Activated T-cell treated with anti-CD3 and anti-CD28 coated beads, Interleukin-2, amount 50 U/mL, for 72 hours (primary cell): Measurements from ENCODE around the gene DNAH8. TPM values are rescaled to one million over a fixed set of nuclear protein-coding genes. Genes with fewer than 3 reads are reported as not detected.

Source experiments
- ATAC-seq, 2 donors: fragments of 150-1000 bp; cut with Tn5 transposase; replicated peaks in 1 of 2; 2 replicates each; pipeline ENCODE4 v1.10.0; 2021; ENCODE audit warnings: moderate library complexity in 2 of 2, mild to moderate bottlenecking in 1 of 2
- DNase-seq, 2 donors: peaks; one replicate each; pipeline ENCODE4 v3.0.0; 2021 to 2022; ENCODE audit warnings: mixed read lengths in 1 of 2
- H3K27ac Mint-ChIP-seq: one replicate; pipeline ENCODE4 v1.8.0; 2022; ENCODE audit warnings: mild to moderate bottlenecking, moderate library complexity, mixed read lengths
- H3K27me3 Mint-ChIP-seq: one replicate; pipeline ENCODE4 v1.8.0; 2022; ENCODE audit warnings: low read depth, mixed read lengths
- H3K36me3 Mint-ChIP-seq, 2 donors: one replicate each; pipeline ENCODE4 v1.8.0; 2022; ENCODE audit warnings: mixed read lengths in 2 of 2, mild to moderate bottlenecking in 1 of 2; ENCODE audit not compliant: insufficient read depth in 2 of 2
- H3K4me1 Mint-ChIP-seq: one replicate; pipeline ENCODE4 v1.8.0; 2022; ENCODE audit warnings: low read depth, mixed read lengths
- H3K4me3 Mint-ChIP-seq, 2 donors: one replicate each; pipeline ENCODE4 v1.8.0; 2022; ENCODE audit warnings: mild to moderate bottlenecking in 2 of 2, mixed read lengths in 2 of 2, moderate library complexity in 2 of 2
- H3K9me3 Mint-ChIP-seq, 2 donors: one replicate each; pipeline ENCODE4 v1.8.0; 2022; ENCODE audit warnings: mixed read lengths in 2 of 2
- total RNA-seq, 2 donors: library from RNA; stranded (reverse); gene quantifications; one replicate each; pipeline ENCODE4 v1.2.3, GENCODE V29; 2022

Gene DNAH8
- total RNA-seq, 2 donors from 2014 or later = 0.02 to 0.41 TPM

GRCh38 chr6:38730140-38730862 is 15.2 kb downstream of the DNAH8 start:
- Mint-ChIP-seq H3K27me3 (peaks cover 30% of the 10 kb centered on the region), H3K4me1 (peaks cover 13% of the 10 kb centered on the region), H3K36me3 (peaks cover 0 to under 1% of the 10 kb centered on the region in 2 donors), H3K4me3 (no peak overlapping the region), H3K27ac (no peak overlapping the region), H3K9me3 (peaks cover 0 to 1% of the 10 kb centered on the region in 2 donors)
- no peak for DNase-seq
- no peak for ATAC-seq

GRCh38 chr6:38736951-38737350 is 21.8 kb downstream of the DNAH8 start:
- H3K4me3 Mint-ChIP-seq = no peak overlapping the region
- no peaks in the 10 kb centered on the region for H3K4me1 Mint-ChIP-seq
- peaks cover 2 to 3% of the 10 kb centered on the region in 2 donors for H3K36me3 Mint-ChIP-seq
- H3K9me3 Mint-ChIP-seq = peaks cover 0 to 3% of the 10 kb centered on the region in 2 donors
- ATAC-seq (no peak), DNase-seq (no peak)
- peaks cover 52% of the 10 kb centered on the region for H3K27me3 Mint-ChIP-seq
- no peak overlapping the region for H3K27ac Mint-ChIP-seq

GRCh38 chr6:38738261-38738660 is 23.1 kb downstream of the DNAH8 start:
- no peak for DNase-seq
- ATAC-seq = no peak
- Mint-ChIP-seq H3K27me3 (peaks cover 52% of the 10 kb centered on the region), H3K4me1 (no peaks in the 10 kb centered on the region), H3K36me3 (peaks cover 2 to 3% of the 10 kb centered on the region in 2 donors), H3K9me3 (peaks cover 0 to 3% of the 10 kb centered on the region in 2 donors), H3K4me3 (no peak overlapping the region), H3K27ac (no peak overlapping the region)

- Mint-ChIP-seq H3K27me3 (peaks cover 64% of the 10 kb centered on the region), H3K4me3 (no peak overlapping the region)
Measured at GRCh38 chr6:38739532-38739931, 24.4 kb downstream of the DNAH8 start.

GRCh38 chr6:38749473-38749872 is 34.4 kb downstream of the DNAH8 start:
- Mint-ChIP-seq H3K4me3 (no peak overlapping the region), H3K36me3 (no peaks in the 10 kb centered on the region), H3K9me3 (no peaks in the 10 kb centered on the region), H3K27ac (no peak overlapping the region), H3K4me1 (peaks cover 12% of the 10 kb centered on the region), H3K27me3 (peaks cover 38% of the 10 kb centered on the region)
- ATAC-seq = peak; percentile 70 to 81
- DNase-seq = no peak

More at GRCh38 chr6:38739532-38739931, 24.4 kb downstream of the DNAH8 start:
- Mint-ChIP-seq H3K4me1 (no peaks in the 10 kb centered on the region), H3K36me3 (peaks cover 2 to 3% of the 10 kb centered on the region in 2 donors), H3K9me3 (peaks cover 0 to 3% of the 10 kb centered on the region in 2 donors), H3K27ac (peak overlapping the region; percentile 50)
- ATAC-seq (no peak), DNase-seq (no peak)

- H3K36me3 Mint-ChIP-seq = no peaks in the 10 kb centered on the region
- H3K9me3 Mint-ChIP-seq = no peaks in the 10 kb centered on the region
- H3K27ac Mint-ChIP-seq = no peak overlapping the region
- ATAC-seq (peak; percentile 73 to 75), DNase-seq (peak; percentile 15 to 26)
- peaks cover 22% of the 10 kb centered on the region for H3K4me1 Mint-ChIP-seq
- peaks cover 34% of the 10 kb centered on the region for H3K27me3 Mint-ChIP-seq
- no peak overlapping the region for H3K4me3 Mint-ChIP-seq
Measured at GRCh38 chr6:38750968-38751615, 36.0 kb downstream of the DNAH8 start.

- H3K4me3 Mint-ChIP-seq = no peak overlapping the region
- H3K36me3 Mint-ChIP-seq = peaks cover 0 to 1% of the 10 kb centered on the region in 2 donors
- no peak for ATAC-seq
- peaks cover 24% of the 10 kb centered on the region for H3K4me1 Mint-ChIP-seq
- no peak overlapping the region for H3K27ac Mint-ChIP-seq
- peaks cover 0 to 2% of the 10 kb centered on the region in 2 donors for H3K9me3 Mint-ChIP-seq
- no peak for DNase-seq
- peaks cover 18% of the 10 kb centered on the region for H3K27me3 Mint-ChIP-seq
Measured at GRCh38 chr6:38753707-38754106, 38.6 kb downstream of the DNAH8 start.

- Mint-ChIP-seq H3K36me3 (peaks cover 0 to 3% of the 10 kb centered on the region in 2 donors), H3K4me3 (no peak overlapping the region), H3K4me1 (peaks cover 12% of the 10 kb centered on the region), H3K27me3 (peaks cover 11% of the 10 kb centered on the region), H3K27ac (no peak overlapping the region), H3K9me3 (peaks cover 2 to 3% of the 10 kb centered on the region in 2 donors)
- ATAC-seq (no peak), DNase-seq (no peak)
Measured at GRCh38 chr6:38755207-38755606, 40.1 kb downstream of the DNAH8 start.

GRCh38 chr6:38755874-38756273 is 40.8 kb downstream of the DNAH8 start:
- H3K27me3 Mint-ChIP-seq = peaks cover 11% of the 10 kb centered on the region
- H3K9me3 Mint-ChIP-seq = peaks cover 2 to 3% of the 10 kb centered on the region in 2 donors
- H3K27ac Mint-ChIP-seq = peak overlapping the region; percentile 28
- no peak for DNase-seq
- H3K4me1 Mint-ChIP-seq = peaks cover 12% of the 10 kb centered on the region
- peak; percentile 34 to 43 for ATAC-seq
- peaks cover 0 to 3% of the 10 kb centered on the region in 2 donors for H3K36me3 Mint-ChIP-seq
- H3K4me3 Mint-ChIP-seq = no peak overlapping the region

GRCh38 chr6:38760097-38760496 is 45.0 kb downstream of the DNAH8 start:
- Mint-ChIP-seq H3K9me3 (peaks cover 2 to 3% of the 10 kb centered on the region in 2 donors), H3K27me3 (peaks cover 28% of the 10 kb centered on the region), H3K4me1 (peaks cover 9% of the 10 kb centered on the region), H3K36me3 (peaks cover 0 to 5% of the 10 kb centered on the region in 2 donors), H3K4me3 (no peak overlapping the region), H3K27ac (no peak overlapping the region)
- ATAC-seq (no peak), DNase-seq (no peak)

GRCh38 chr6:38762848-38763247 is 47.7 kb downstream of the DNAH8 start:
- DNase-seq = no peak
- Mint-ChIP-seq H3K9me3 (peaks cover 1 to 2% of the 10 kb centered on the region in 2 donors), H3K27ac (no peak overlapping the region), H3K4me1 (no peaks in the 10 kb centered on the region), H3K27me3 (peaks cover 23% of the 10 kb centered on the region), H3K4me3 (no peak overlapping the region), H3K36me3 (peaks cover 0 to 5% of the 10 kb centered on the region in 2 donors)
- no peak for ATAC-seq

GRCh38 chr6:38767560-38767959 is 52.4 kb downstream of the DNAH8 start:
- ATAC-seq = peak in 1 of 2 donors; percentile 51
- Mint-ChIP-seq H3K27ac (peak overlapping the region; percentile 63), H3K27me3 (peaks cover 23% of the 10 kb centered on the region), H3K4me3 (peak overlapping the region in 1 of 2 donors; percentile 44), H3K36me3 (no peaks in the 10 kb centered on the region), H3K4me1 (peaks cover 7% of the 10 kb centered on the region), H3K9me3 (peaks cover 0 to 1% of the 10 kb centered on the region in 2 donors)
- DNase-seq = no peak

GRCh38 chr6:38773338-38773737 is 58.2 kb downstream of the DNAH8 start:
- Mint-ChIP-seq H3K27me3 (peaks cover 23% of the 10 kb centered on the region), H3K27ac (no peak overlapping the region), H3K9me3 (peaks cover 0 to 1% of the 10 kb centered on the region in 2 donors), H3K4me3 (no peak overlapping the region), H3K36me3 (no peaks in the 10 kb centered on the region), H3K4me1 (peaks cover 6% of the 10 kb centered on the region)
- ATAC-seq = peak in 1 of 2 donors; percentile 44
- DNase-seq = peak; percentile 27 to 44
